Breast epithelium (tissue), 3 donors: ENCODE data around the gene PLCH2.

Source experiments
- CTCF ChIP-seq, 3 donors: fragments of 450-650 bp; IDR thresholded peaks; one replicate each; pipeline ENCODE4 v1.5.1; 2016 to 2017; ENCODE audit warnings: antibody characterized with exemption in 3 of 3, mild to moderate bottlenecking in 3 of 3, moderate library complexity in 3 of 3
- POLR2A ChIP-seq: fragments of 450-650 bp; IDR thresholded peaks from one replicate; pipeline ENCODE4 v1.6.1; 2016; ENCODE audit warnings: antibody characterized with exemption, mild to moderate bottlenecking, moderate library complexity
- POLR2AphosphoS5 ChIP-seq, 3 donors: sonication (generic); formaldehyde crosslinking; IDR thresholded peaks; one replicate each; pipeline ENCODE4 v1.6.1; 2017; ENCODE audit warnings: antibody characterized with exemption in 3 of 3

DNA sequence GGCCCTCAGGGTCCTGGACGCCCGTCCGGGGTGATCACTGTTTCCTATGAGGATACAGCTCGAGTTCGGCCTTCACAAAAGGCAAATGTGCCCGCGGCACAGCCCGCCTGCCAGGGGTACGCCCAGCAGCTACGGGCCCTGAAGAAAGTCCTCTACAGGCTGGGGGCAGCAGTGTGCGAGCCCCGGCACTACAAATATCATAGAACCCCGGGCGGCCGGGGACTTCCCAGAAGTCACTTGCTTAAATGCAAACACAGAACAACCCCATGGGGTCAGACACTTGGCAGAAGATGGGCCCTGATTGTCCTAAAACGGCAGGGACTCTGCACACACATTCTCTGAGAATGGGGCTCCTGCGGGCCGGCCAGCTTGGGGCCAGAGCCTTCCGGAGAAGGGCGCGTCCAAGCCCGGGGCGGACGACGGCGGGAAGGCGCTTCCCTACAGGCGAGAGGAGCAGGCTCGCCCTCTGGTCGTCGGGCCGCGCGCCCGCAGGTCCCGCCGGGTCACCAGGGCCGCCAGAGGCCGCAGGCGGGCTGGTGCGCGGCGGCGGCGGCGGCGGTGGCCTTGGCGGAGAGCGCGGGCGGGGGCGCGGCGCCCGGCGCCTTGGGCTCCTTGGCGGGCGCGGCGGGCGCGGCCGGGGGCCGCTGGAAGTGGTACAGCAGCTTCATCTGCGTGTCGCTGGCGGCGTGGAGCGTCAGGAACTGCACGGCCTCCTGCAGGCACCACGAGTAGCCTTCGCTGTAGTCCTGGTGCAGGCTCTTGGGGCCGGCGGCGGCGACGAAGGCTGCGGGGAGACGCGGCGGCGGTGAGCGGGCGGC is 53.1 kb downstream of the PLCH2 start:
- no peak for TF ChIP-seq CTCF (IDR thresholded peaks at IDR 0.05)
- TF ChIP-seq POLR2A: no peak
- TF ChIP-seq POLR2AphosphoS5 (IDR thresholded peaks at IDR 0.05): no peak
